Naive B cell (primary cell): Measurements from ENCODE around the gene ATP2B1. TPM values are rescaled to one million over a fixed set of nuclear protein-coding genes. Genes with fewer than 3 reads are reported as not detected.

Source experiments
- ATAC-seq, 2 donors: fragments of 150-1000 bp; cut with Tn5 transposase; 2 replicates each; pipeline ENCODE4 v1.10.0; 2021; ENCODE audit warnings: low read depth in 2 of 2, mild to moderate bottlenecking in 2 of 2, moderate library complexity in 2 of 2
- DNase-seq: peaks from one replicate; pipeline ENCODE4 v3.0.0; 2022
- H3K27ac Mint-ChIP-seq, 6 donors: one replicate each; pipeline ENCODE4 v1.8.0; 2020 to 2022; ENCODE audit warnings: mild to moderate bottlenecking in 6 of 6, mixed read lengths in 6 of 6, moderate library complexity in 5 of 6, inconsistent platforms in 2 of 6
- H3K27me3 Mint-ChIP-seq, 3 donors: one replicate each; pipeline ENCODE4 v1.8.0; 2021 to 2022; ENCODE audit warnings: mixed read lengths in 3 of 3, mild to moderate bottlenecking in 1 of 3
- H3K36me3 Mint-ChIP-seq, 2 donors: one replicate each; pipeline ENCODE4 v1.8.0; 2020 to 2022; ENCODE audit warnings: mixed read lengths in 2 of 2, inconsistent platforms in 1 of 2, mild to moderate bottlenecking in 1 of 2
- H3K4me1 Mint-ChIP-seq, 3 donors: one replicate each; pipeline ENCODE4 v1.8.0; 2020 to 2022; ENCODE audit warnings: mixed read lengths in 3 of 3, inconsistent platforms in 1 of 3, mild to moderate bottlenecking in 1 of 3, moderate library complexity in 1 of 3
- H3K4me3 Mint-ChIP-seq, 8 donors: one replicate each; pipeline ENCODE4 v1.8.0; 2020 to 2022; ENCODE audit warnings: mild to moderate bottlenecking in 8 of 8, mixed read lengths in 8 of 8, moderate library complexity in 8 of 8, inconsistent platforms in 2 of 8
- H3K9me3 Mint-ChIP-seq, 7 donors: one replicate each; pipeline ENCODE4 v1.8.0; 2020 to 2022; ENCODE audit warnings: mixed read lengths in 7 of 7, mild to moderate bottlenecking in 5 of 7, inconsistent platforms in 2 of 7, moderate library complexity in 1 of 7
- polyA plus RNA-seq, 6 donors: library from polyadenylated mRNA; unstranded; fragments of 300-500 nt; fragmentation: Illumina TruSeq; gene quantifications; one replicate each; pipeline ENCODE4 v1.2.3, GENCODE V29; 2021; ENCODE audit warnings: low read depth in 6 of 6

The ATP2B1 gene
- polyA plus RNA-seq, 6 donors from 2014 or later = 92.2 to 113 (median 103) TPM

DNA sequence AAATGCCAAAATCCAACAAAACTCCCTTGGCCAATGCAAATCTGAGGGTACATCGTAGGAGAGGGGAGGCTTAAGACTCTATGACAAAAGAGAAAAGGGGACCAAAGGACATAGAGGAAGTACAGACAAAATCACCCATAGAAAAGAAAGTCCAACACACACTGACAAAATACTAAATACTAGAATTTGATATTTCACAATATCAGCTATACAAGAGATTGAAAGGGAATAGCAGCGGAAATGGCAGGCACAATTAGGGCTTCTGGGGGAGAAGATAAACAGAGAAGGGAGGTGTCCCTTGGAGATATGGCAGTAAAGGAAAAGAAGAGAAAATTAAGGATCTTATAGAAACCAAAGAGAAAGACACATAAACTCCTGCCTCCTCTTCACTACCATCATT lies 29.0 kb downstream of the ATP2B1 start:
- peaks cover 52 to 81% (median 62%) of the 10 kb centered on the region in 3 donors for H3K4me1 Mint-ChIP-seq

DNA sequence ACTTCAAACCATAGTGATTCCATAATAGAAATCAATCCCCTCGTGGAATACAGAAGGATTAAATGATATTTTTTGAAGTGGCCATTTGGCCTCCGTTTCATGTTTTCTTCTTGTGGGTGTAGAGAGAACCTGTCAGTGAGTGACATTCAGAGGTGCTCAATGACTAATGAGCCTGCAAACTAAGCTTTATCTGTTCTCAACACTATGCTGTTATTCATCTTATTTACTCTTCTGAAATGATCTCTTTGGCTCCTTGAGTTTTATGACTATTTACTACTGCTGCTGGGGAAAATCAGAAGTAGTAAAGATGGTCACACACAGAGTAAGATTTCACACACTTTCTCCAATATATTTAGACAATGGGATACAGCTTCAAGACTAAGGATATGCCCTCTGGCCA lies 30.4 kb downstream of the ATP2B1 start:
- Mint-ChIP-seq H3K36me3 (peaks cover 27 to 35% of the 10 kb centered on the region in 2 donors), H3K4me1 (peaks cover 55 to 84% (median 66%) of the 10 kb centered on the region in 3 donors), H3K27me3 (no peaks in the 10 kb centered on the region), H3K9me3 (peaks cover 4 to 37% (median 33%) of the 10 kb centered on the region in 7 donors), H3K4me3 (peak overlapping the region in 4 of 8 donors; percentile 9 to 45 (median 27)), H3K27ac (peak overlapping the region in 3 of 6 donors; percentile 7 to 83 (median 15))
- DNase-seq (no peak), ATAC-seq (no peak)

More for the DNA sequence above, 29.0 kb downstream of the ATP2B1 start:
- ATAC-seq (no peak), DNase-seq (no peak)
- Mint-ChIP-seq H3K9me3 (peaks cover 4 to 41% (median 34%) of the 10 kb centered on the region in 7 donors), H3K27ac (peak overlapping the region in 2 of 6 donors; percentile 7 to 48), H3K36me3 (peaks cover 36 to 38% of the 10 kb centered on the region in 2 donors), H3K4me3 (peak overlapping the region in 3 of 8 donors; percentile 3 to 46 (median 37)), H3K27me3 (no peaks in the 10 kb centered on the region)

GRCh38 chr12:89676930-89677329 lies 31.7 kb downstream of the ATP2B1 start:
- Mint-ChIP-seq H3K4me1 (peaks cover 65 to 90% (median 79%) of the 10 kb centered on the region in 3 donors), H3K36me3 (peaks cover 16 to 22% of the 10 kb centered on the region in 2 donors), H3K4me3 (no peak overlapping the region), H3K27me3 (no peaks in the 10 kb centered on the region), H3K27ac (peak overlapping the region in 1 of 6 donors; percentile 83), H3K9me3 (peaks cover 4 to 24% (median 21%) of the 10 kb centered on the region in 7 donors)
- DNase-seq (no peak), ATAC-seq (no peak)

DNA sequence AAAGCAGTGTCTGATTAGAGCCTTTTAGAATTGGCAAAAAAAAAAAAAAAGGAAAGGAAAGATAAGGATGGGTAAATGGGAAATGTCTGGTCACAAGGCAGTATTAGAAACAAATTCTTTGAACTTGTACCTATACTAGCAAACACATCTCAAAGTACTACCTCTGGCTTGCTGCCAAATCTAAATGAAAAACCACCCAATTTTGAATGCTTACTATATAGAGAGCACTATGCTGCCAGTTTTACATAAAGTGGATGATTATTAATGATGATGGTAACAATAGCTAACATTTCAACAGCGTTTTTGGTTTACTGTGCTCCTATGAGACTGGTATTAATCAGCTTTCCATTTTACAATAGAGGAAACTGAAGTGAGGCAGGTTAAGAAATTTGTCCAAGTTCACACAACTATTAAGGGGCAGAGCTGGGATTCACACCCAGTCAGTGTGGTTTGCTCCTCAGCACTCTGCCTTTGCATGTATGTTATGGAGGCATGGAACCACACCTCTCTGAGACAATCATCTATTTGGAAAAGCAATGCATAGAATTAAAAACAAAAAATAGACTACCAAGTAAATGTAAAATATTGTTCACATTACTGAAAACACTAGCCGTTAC lies 34.2 kb downstream of the ATP2B1 start:
- peak overlapping the region in 3 of 8 donors; percentile 6 to 36 (median 16) for H3K4me3 Mint-ChIP-seq
- H3K36me3 Mint-ChIP-seq = peaks cover 2 to 3% of the 10 kb centered on the region in 2 donors
- no peaks in the 10 kb centered on the region for H3K27me3 Mint-ChIP-seq
- H3K4me1 Mint-ChIP-seq = peaks cover 75 to 90% (median 85%) of the 10 kb centered on the region in 3 donors
- no peak for DNase-seq
- ATAC-seq = no peak
- H3K27ac Mint-ChIP-seq = peak overlapping the region in 3 of 6 donors; percentile 38 to 85 (median 52)
- peaks cover 0 to 2% (median under 1%) of the 10 kb centered on the region in 7 donors for H3K9me3 Mint-ChIP-seq

GRCh38 chr12:89673603-89674002 lies 35.0 kb downstream of the ATP2B1 start:
- H3K27ac Mint-ChIP-seq = peak overlapping the region in 2 of 6 donors; percentile 85
- no peaks in the 10 kb centered on the region for H3K27me3 Mint-ChIP-seq
- DNase-seq (no peak), ATAC-seq (no peak)
- H3K4me1 Mint-ChIP-seq = peaks cover 77 to 91% (median 85%) of the 10 kb centered on the region in 3 donors
- H3K36me3 Mint-ChIP-seq = peaks cover 6 to 10% of the 10 kb centered on the region in 2 donors
- H3K4me3 Mint-ChIP-seq = peak overlapping the region in 3 of 8 donors; percentile 0 to 36 (median 35)
- H3K9me3 Mint-ChIP-seq = no peaks in the 10 kb centered on the region

- H3K4me1 Mint-ChIP-seq = peaks cover 74 to 91% (median 82%) of the 10 kb centered on the region in 3 donors
- H3K36me3 Mint-ChIP-seq = peaks cover 12 to 16% of the 10 kb centered on the region in 2 donors
- no peaks in the 10 kb centered on the region for H3K27me3 Mint-ChIP-seq
- ATAC-seq (no peak), DNase-seq (no peak)
- H3K4me3 Mint-ChIP-seq = peak overlapping the region in 6 of 8 donors; percentile 0 to 60 (median 10)
- H3K9me3 Mint-ChIP-seq = no peaks in the 10 kb centered on the region
- peak overlapping the region in 5 of 6 donors; percentile 80 to 87 (median 85) for H3K27ac Mint-ChIP-seq
Observed at GRCh38 chr12:89672589-89672979, 36.1 kb downstream of the ATP2B1 start.

- Mint-ChIP-seq H3K9me3 (no peaks in the 10 kb centered on the region), H3K4me3 (no peak overlapping the region), H3K27ac (peak overlapping the region in 2 of 6 donors; percentile 18 to 71), H3K36me3 (peaks cover 21 to 23% of the 10 kb centered on the region in 2 donors), H3K27me3 (no peaks in the 10 kb centered on the region), H3K4me1 (peaks cover 80 to 93% (median 87%) of the 10 kb centered on the region in 3 donors)
- no peak for ATAC-seq
- DNase-seq = no peak
Observed at GRCh38 chr12:89671469-89671868, 37.2 kb downstream of the ATP2B1 start.

DNA sequence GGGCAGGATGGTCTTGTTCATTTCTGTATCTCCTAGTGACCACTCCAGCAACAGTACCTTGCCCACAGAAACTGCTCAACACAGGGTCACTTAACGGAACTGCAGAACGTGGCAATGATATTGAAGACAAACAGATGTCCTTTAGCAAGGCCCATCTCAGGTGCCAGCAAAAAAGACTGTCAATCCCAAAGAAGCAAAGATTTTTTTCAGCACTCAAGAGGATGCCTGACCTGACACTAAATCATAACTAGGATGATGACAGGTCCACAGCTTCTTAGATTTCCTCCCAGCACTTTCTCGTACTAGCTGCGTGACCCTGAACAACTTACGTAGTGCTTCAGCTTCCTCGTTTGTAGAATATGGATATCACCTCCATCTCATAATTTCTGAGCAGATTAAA lies 39.4 kb downstream of the ATP2B1 start:
- H3K27me3 Mint-ChIP-seq = no peaks in the 10 kb centered on the region
- H3K4me3 Mint-ChIP-seq = peak overlapping the region in 1 of 8 donors; percentile 25
- no peaks in the 10 kb centered on the region for H3K9me3 Mint-ChIP-seq
- H3K4me1 Mint-ChIP-seq = peaks cover 75 to 90% (median 80%) of the 10 kb centered on the region in 3 donors
- ATAC-seq (no peak), DNase-seq (no peak)
- peaks cover 21 to 25% of the 10 kb centered on the region in 2 donors for H3K36me3 Mint-ChIP-seq
- H3K27ac Mint-ChIP-seq = peak overlapping the region in 2 of 6 donors; percentile 61 to 73

DNA sequence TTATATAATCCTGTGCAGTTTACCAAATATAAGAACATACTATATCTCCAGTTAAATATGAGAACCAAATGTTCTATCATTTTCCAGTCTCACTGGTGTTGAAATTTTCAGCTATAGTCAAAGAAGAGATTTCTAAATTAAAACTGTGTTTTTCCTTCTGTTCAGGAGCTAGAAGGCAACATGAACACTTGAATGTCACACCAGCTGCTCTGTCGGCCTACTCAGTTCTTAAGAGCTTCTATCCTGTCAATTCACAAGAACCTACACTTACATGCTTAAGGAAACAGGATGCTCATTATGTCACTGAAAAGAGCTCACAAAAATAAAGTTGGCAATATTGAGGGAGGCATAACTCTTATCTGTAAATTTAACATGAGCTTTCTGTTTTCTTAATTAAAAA lies 43.1 kb downstream of the ATP2B1 start:
- no peak for DNase-seq
- Mint-ChIP-seq H3K4me1 (peaks cover 55 to 87% (median 64%) of the 10 kb centered on the region in 3 donors), H3K4me3 (peak overlapping the region in 1 of 8 donors; percentile 37)

DNA sequence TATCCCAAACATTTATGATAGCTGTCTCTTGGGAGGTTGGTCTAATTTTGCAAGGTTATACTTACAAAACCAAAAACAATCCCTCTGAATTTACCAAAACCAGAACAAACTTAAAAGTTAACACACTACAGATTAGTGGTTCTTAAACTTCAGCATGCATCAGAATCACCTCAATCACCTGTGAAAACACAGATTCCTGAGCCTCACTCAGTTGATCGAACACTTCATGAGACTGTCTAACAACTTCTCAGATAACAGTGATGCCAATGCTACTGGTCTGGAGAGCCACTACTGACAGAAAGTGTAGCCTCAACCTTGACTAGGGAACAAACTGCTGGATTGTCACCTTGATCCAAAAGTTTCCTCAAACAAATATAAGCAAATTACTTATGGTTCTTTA lies 44.2 kb downstream of the ATP2B1 start:
- no peaks in the 10 kb centered on the region for H3K9me3 Mint-ChIP-seq
- peaks cover 20 to 25% of the 10 kb centered on the region in 2 donors for H3K36me3 Mint-ChIP-seq
- H3K4me3 Mint-ChIP-seq = peak overlapping the region in 2 of 8 donors; percentile 16 to 49
- DNase-seq (no peak), ATAC-seq (no peak)
- H3K27ac Mint-ChIP-seq = no peak overlapping the region
- H3K27me3 Mint-ChIP-seq = no peaks in the 10 kb centered on the region
- peaks cover 52 to 85% (median 64%) of the 10 kb centered on the region in 3 donors for H3K4me1 Mint-ChIP-seq

More for the DNA sequence above, 43.1 kb downstream of the ATP2B1 start:
- Mint-ChIP-seq H3K27ac (peak overlapping the region in 3 of 6 donors; percentile 65 to 73 (median 67)), H3K27me3 (no peaks in the 10 kb centered on the region), H3K9me3 (no peaks in the 10 kb centered on the region), H3K36me3 (peaks cover 21 to 25% of the 10 kb centered on the region in 2 donors)
- ATAC-seq = no peak

- peaks cover 13 to 20% of the 10 kb centered on the region in 2 donors for H3K36me3 Mint-ChIP-seq
- ATAC-seq (peak; percentile 72 to 78), DNase-seq (peak; percentile 17)
- H3K4me3 Mint-ChIP-seq = peak overlapping the region in 7 of 8 donors; percentile 0 to 54 (median 11)
- H3K4me1 Mint-ChIP-seq = peaks cover 51 to 85% (median 64%) of the 10 kb centered on the region in 3 donors
- H3K9me3 Mint-ChIP-seq = no peaks in the 10 kb centered on the region
- H3K27ac Mint-ChIP-seq = peak overlapping the region in 5 of 6 donors; percentile 0 to 84 (median 51)
- H3K27me3 Mint-ChIP-seq = no peaks in the 10 kb centered on the region
Observed at GRCh38 chr12:89663577-89664357, 44.9 kb downstream of the ATP2B1 start.

GRCh38 chr12:89662623-89663022 lies 46.0 kb downstream of the ATP2B1 start:
- peaks cover 6 to 14% of the 10 kb centered on the region in 2 donors for H3K36me3 Mint-ChIP-seq
- H3K4me3 Mint-ChIP-seq = no peak overlapping the region
- H3K4me1 Mint-ChIP-seq = peaks cover 52 to 83% (median 66%) of the 10 kb centered on the region in 3 donors
- ATAC-seq (no peak), DNase-seq (no peak)
- peak overlapping the region in 2 of 6 donors; percentile 1 to 16 for H3K27ac Mint-ChIP-seq
- H3K9me3 Mint-ChIP-seq = no peaks in the 10 kb centered on the region
- no peaks in the 10 kb centered on the region for H3K27me3 Mint-ChIP-seq

GRCh38 chr12:89661706-89662330 lies 46.8 kb downstream of the ATP2B1 start:
- no peak overlapping the region for H3K4me3 Mint-ChIP-seq
- H3K9me3 Mint-ChIP-seq = no peaks in the 10 kb centered on the region
- ATAC-seq (no peak), DNase-seq (no peak)
- peaks cover 0 to 5% of the 10 kb centered on the region in 2 donors for H3K36me3 Mint-ChIP-seq
- H3K27me3 Mint-ChIP-seq = no peaks in the 10 kb centered on the region
- peak overlapping the region in 5 of 6 donors; percentile 16 to 61 (median 49) for H3K27ac Mint-ChIP-seq
- H3K4me1 Mint-ChIP-seq = peaks cover 52 to 83% (median 66%) of the 10 kb centered on the region in 3 donors
